ENCODE measurements around the gene LRRIQ1.

DNA sequence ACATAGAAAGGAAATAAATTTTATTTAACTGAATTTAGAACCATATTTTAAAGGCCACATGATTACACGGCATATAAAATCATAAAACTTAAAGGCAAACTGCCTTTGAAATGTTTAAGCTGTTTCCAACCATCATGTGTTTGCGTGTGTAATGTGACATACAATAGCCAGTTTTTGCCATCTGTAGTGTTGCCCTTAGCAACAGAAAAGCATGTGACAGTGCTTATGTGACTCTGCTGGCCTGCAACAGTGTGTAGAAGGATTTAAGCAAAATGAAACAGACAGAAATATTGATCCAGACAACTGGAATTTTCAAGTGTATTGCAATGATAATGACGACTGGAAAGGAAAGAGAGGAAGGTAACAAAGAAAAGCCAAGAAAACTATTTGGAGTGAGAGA lies 49.6 kb upstream of the LRRIQ1 start:
- TF ChIP-seq YY1 (IDR thresholded peaks at IDR 0.05; ENCODE audit: insufficient read depth, insufficient read length) (no peak), SUZ12 (IDR thresholded peaks at IDR 0.05; ENCODE audit: extremely low read depth, insufficient read depth, insufficient read length) (no peak), ZNF274 (IDR thresholded peaks at IDR 0.05; ENCODE audit: low read depth, low read length) (no peak)

All from NT2/D1 (cell line).